HFFc6 (cell line): ENCODE results near the gene HTR6. TPM values are rescaled to one million over a fixed set of nuclear protein-coding genes. Genes with fewer than 3 reads are reported as not detected.

ENCODE experiments used
- DNase-seq: peaks from one replicate; pipeline ENCODE4 v3.0.0-alpha.2; 2018
- H3K27ac Mint-ChIP-seq: 2 replicates; pipeline ENCODE4 v1.8.0; 2020; ENCODE audit warnings: mild to moderate bottlenecking, mixed read lengths
- H3K27me3 Mint-ChIP-seq: 2 replicates; pipeline ENCODE4 v1.8.0; 2021; ENCODE audit warnings: mild to moderate bottlenecking, moderate library complexity, mixed read lengths; ENCODE audit not compliant: insufficient read depth
- H3K36me3 Mint-ChIP-seq: 2 replicates; pipeline ENCODE4 v1.8.0; 2021; ENCODE audit warnings: low read depth, mixed read lengths
- H3K4me1 Mint-ChIP-seq: 2 replicates; pipeline ENCODE4 v1.8.0; 2020; ENCODE audit warnings: low read depth, mixed read lengths
- H3K4me3 Mint-ChIP-seq: 2 replicates; pipeline ENCODE4 v1.8.0; 2020; ENCODE audit warnings: mild to moderate bottlenecking, moderate library complexity, mixed read lengths
- H3K9me3 Mint-ChIP-seq: 2 replicates; pipeline ENCODE4 v1.8.0; 2020; ENCODE audit warnings: mild to moderate bottlenecking, mixed read lengths
- CTCF ChIP-seq: fragments of 200-600 bp; sonication (generic); IDR thresholded peaks from 2 replicates; pipeline ENCODE4 v1.5.0; 2021; ENCODE audit warnings: antibody characterized with exemption, mild to moderate bottlenecking
- total RNA-seq, 6 experiments: library from RNA; stranded (reverse); fragmentation: NEBNext Ultra II Directional; extraction: Animal tissue kit (Norgen Biotek cat#: 25700); gene quantifications; 2 replicates in 1 of 6; 3 replicates in 5 of 6; pipeline ENCODE4 v1.2.3, GENCODE V29; 2021

HTR6 gene
- total RNA-seq, 6 experiments from 2014 or later: not detected

DNA sequence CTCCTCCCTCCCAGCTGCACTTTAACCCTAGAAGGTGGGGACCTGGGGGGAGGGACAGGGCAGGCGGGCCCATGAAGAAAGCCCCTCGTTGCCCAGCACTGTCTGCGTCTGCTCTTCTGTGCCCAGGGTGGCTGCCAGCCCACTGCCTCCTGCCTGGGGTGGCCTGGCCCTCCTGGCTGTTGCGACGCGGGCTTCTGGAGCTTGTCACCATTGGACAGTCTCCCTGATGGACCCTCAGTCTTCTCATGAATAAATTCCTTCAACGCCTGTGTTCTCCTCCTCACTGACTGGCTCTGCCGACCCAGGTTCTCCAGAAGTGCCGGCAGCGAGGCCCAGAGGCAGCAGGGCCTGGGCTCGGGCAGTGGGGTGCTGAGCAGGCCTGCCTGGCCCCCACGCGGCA, 6.5 kb upstream of the HTR6 start:
- no peaks in the 10 kb centered on the region for H3K9me3 Mint-ChIP-seq
- no peak for DNase-seq
- no peak for TF ChIP-seq CTCF
- peaks cover 8% of the 10 kb centered on the region for H3K27me3 Mint-ChIP-seq
- peaks cover 5% of the 10 kb centered on the region; the same call in 1 of the 2 replicates for H3K36me3 Mint-ChIP-seq
- 0 out of 2 replicates have a peak overlapping the region, but pooled peaks have one; percentile 13 for H3K27ac Mint-ChIP-seq
- no peak overlapping the region for H3K4me3 Mint-ChIP-seq
- peaks cover 50% of the 10 kb centered on the region for H3K4me1 Mint-ChIP-seq

GRCh38 chr1:19661721-19662228, 2.9 kb upstream of the HTR6 start:
- no peak overlapping the region for H3K27ac Mint-ChIP-seq
- H3K4me3 Mint-ChIP-seq: no peak overlapping the region

DNA sequence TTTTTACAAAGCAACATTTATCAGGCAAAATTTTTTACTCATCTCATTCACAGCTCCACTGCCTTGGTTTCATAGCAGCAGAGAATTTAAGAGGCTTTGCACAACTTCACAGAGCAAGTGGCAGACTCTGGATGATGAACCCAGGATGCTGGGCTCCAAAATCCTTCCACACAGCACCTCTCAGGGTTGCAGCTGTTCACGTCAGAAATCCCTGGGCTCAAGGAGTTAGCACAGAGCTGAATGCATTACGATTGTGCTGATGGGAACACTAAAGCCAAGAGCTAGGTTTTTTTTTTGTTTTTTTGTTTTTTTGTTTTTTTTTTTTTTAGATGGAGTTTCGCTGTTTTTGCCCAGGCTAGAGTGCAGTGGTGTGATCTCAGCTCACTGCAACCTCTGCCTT, 2.4 kb upstream of the HTR6 start:
- Mint-ChIP-seq H3K4me3 (no peak overlapping the region), H3K27ac (no peak overlapping the region), H3K36me3 (no peaks in the 10 kb centered on the region; the same call in 1 of the 2 replicates), H3K9me3 (no peaks in the 10 kb centered on the region), H3K27me3 (peaks cover 34% of the 10 kb centered on the region), H3K4me1 (peaks cover 33% of the 10 kb centered on the region)
- DNase-seq: no peak
- no peak for TF ChIP-seq CTCF

More at GRCh38 chr1:19661721-19662228, 2.9 kb upstream of the HTR6 start:
- H3K27me3 Mint-ChIP-seq: peaks cover 28% of the 10 kb centered on the region
- peak; percentile 35 for DNase-seq
- no peaks in the 10 kb centered on the region; the same call in 1 of the 2 replicates for H3K36me3 Mint-ChIP-seq
- no peaks in the 10 kb centered on the region for H3K9me3 Mint-ChIP-seq
- peaks cover 33% of the 10 kb centered on the region for H3K4me1 Mint-ChIP-seq
- peak; percentile 95 for TF ChIP-seq CTCF

DNA sequence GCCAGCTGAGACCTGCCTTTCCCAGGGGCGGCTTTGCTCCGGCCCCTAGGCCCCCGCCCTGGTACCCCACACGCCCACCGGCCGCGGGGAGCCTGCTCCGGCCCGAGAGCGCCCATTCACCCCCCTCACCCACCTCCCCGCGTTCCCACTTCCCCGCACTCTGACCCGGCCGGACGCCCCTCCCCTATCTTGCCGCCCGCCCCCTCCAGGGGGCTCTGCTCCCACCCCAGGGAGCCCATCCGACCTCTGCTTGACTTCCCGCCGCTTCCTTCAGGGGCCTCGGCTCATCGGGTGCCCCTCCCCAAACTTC, 466 bp downstream of the HTR6 start:
- no peak for TF ChIP-seq CTCF
- Mint-ChIP-seq H3K4me3 (no peak overlapping the region), H3K9me3 (no peaks in the 10 kb centered on the region), H3K27ac (no peak overlapping the region), H3K36me3 (no peaks in the 10 kb centered on the region), H3K4me1 (peaks cover 29% of the 10 kb centered on the region), H3K27me3 (peaks cover 40% of the 10 kb centered on the region)
- DNase-seq: no peak

DNA sequence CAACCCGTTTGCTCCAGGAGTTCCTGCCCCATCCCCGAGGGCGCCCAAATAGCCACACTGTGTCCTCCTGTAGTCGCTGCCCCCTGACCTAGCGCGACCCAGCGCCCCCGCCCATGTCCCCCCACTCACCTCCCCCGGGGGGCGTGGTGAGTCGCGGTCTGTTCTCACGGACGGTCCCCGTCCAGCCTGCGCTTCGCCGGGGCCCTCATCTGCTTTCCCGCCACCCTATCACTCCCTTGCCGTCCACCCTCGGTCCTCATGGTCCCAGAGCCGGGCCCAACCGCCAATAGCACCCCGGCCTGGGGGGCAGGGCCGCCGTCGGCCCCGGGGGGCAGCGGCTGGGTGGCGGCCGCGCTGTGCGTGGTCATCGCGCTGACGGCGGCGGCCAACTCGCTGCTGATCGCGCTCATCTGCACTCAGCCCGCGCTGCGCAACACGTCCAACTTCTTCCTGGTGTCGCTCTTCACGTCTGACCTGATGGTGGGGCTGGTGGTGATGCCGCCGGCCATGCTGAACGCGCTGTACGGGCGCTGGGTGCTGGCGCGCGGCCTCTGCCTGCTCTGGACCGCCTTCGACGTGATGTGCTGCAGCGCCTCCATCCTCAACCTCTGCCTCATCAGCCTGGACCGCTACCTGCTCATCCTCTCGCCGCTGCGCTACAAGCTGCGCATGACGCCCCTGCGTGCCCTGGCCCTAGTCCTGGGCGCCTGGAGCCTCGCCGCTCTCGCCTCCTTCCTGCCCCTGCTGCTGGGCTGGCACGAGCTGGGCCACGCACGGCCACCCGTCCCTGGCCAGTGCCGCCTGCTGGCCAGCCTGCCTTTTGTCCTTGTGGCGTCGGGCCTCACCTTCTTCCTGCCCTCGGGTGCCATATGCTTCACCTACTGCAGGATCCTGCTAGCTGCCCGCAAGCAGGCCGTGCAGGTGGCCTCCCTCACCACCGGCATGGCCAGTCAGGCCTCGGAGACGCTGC, 1.1 kb downstream of the HTR6 start:
- Mint-ChIP-seq H3K27me3 (peaks cover 45% of the 10 kb centered on the region), H3K4me3 (no peak overlapping the region), H3K9me3 (no peaks in the 10 kb centered on the region), H3K36me3 (no peaks in the 10 kb centered on the region), H3K4me1 (peaks cover 23% of the 10 kb centered on the region), H3K27ac (no peak overlapping the region)
- DNase-seq: no peak
- TF ChIP-seq CTCF: no peak
